ENCODE results near the gene TBC1D3B.
"Not testable (repeated sequence)": the region's sequence is repeated elsewhere in the genome, so short reads cannot be mapped to it uniquely, and the experiment has no call there.

TBC1D3B gene

DNA sequence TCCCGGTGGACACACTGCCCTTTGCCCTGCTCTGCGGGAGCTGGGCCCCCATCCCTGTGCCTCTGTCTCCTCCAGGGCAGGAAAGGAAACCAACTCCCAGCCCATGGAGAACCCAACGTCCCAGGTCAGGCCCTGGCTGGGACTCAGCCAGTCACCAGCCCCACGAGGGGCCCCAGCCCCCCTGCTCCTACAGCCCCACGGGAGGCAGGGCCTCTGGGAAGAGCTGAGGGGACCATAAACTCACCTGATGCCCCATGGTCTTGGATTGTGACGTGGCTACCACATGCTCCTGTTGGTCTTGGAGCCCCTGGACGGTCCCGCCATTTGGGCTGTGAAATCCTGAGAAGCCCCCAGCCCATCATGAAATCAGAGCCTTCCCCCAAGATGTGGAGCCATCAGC lies 7.6 kb downstream of the TBC1D3B start:
- DNase-seq: not testable (repeated sequence)

- no peak for DNase-seq
Measured at GRCh38 chr17:36153895-36154610, 22.4 kb downstream of the TBC1D3B start.

DNA sequence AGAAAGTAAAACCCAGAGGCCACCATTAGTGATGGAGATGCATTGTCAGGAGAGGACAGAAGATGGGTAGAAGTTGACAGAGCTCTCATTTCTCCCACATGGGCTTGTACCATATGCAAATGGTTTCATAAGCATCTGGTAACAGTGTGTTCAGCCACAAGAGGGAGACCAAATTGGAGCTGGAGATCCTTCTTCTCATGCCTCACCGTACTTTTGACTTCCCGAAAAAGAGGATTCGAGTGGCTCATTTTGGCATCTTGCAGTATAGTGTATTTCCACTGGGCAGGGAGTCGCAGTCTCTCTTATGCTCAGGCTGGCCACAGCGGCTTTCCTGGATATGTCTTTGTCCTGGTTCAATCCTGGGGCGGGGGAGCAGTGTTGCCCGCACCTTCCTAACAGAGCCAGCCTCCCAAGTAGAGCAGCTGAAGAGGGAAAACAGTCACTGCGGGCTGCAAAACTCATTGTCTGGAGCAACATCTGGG lies 23.8 kb downstream of the TBC1D3B start:
- no peak for DNase-seq

DNA sequence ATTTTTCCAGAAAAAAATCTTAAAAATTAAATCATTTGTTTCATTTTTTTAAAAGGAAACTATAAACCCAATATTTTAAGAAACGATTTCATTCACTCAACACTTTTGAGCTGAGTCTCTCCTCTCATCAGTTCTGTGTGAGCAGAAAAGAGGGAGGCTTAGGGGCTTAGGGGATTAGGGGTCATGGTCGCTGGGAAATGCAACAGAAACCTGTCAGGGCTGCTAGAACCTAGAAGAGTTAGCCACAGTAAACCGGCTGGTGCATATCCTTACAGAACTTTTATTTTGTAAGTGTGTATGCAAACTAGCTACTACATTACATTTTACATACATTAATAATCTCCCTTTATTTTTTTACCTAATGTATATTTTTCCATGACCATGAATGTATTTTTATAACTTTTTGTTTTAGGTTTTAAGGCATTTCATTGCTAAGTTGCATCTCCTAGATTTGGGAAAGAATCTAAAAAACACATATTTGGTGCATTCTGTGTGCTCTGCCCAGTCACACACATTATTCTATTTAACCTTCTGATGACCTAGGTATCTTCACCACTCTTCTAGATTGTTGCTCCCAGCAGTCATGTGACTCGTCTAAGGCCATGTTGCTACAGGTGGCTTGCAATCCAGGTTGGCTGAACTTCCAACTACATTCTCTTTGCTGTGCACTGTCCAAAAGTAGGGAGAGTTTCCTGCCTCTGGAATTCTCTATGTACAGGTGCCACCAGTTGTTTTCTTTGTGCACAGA lies 24.4 kb downstream of the TBC1D3B start:
- no peak for DNase-seq

DNA sequence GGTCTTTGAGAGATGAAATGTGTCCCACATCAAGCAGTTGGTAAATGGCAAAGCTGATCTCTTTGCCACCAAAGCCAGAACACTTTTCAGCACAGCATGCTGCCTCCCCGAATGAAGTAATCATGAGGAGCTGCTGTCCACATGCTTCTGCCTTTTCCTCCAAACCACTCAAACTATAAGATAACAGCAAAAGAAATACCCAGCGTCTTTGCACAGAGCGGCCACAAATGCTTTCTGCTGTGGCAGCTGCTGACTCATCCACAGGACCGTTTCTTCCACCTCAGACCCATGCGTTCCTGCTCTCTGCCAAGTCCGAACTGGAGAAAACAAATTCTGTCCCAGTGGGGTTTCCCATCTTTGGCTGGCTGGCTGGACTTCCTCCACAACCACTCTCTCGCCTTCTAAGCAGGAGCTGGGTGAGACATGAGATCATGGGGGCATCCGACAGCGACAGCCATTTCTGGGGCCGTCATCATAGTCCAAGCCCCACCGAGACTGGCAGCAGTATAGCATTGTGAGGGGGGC lies 27.1 kb downstream of the TBC1D3B start:
- no peak for DNase-seq

DNA sequence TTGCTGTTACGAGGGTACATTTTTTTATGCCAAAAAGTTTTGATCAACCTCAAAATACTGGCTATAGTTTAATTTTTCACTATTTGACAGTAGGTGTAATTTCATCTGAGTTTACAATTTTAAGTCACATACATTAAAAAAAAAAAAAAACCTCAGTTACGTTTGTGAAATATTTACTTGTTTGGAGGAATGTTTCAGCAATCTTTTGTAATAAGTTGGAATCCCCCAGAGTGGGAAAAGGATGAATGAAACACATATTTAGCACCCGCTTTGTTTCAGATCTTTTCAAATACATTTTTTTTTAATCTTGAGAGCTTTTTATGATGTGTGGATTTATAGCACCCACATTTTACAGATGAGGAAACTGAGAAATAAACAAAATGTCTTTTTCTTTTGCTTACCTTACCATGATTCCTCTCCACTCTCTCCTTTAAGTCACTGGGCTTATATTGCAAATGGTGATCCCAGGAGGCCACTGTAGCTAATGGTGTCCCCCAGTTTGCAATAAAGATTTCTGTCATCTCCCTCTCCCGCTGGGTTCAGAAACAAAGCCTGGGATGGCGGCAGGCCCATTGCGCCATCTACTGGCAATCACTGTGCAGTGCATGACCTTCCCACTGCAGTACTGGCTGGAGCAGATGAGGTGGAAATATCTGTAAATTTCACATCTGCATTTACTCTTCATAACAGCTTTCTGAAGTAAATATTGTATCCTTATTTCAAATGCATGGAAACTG lies 27.7 kb downstream of the TBC1D3B start:
- peak; percentile 75 for DNase-seq

DNA sequence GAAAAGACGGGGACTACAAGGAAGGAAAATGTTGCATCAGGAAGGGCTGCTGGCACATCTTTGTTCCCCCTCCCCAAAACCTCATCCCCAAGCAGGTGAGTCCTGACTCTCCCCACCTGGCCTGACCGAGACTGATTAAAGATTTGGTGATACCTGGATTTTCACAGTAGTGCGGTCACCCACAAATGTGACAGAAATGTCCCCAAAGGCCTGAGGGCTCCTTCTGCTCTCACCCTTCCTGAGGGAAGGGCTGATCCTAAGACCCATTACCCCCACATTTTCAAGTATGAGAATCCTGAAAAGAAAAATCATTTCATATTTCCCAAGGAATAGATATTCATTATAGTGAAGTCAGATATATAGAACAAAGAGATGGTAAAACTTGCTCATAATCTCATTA lies 28.8 kb downstream of the TBC1D3B start:
- DNase-seq: no peak

DNA sequence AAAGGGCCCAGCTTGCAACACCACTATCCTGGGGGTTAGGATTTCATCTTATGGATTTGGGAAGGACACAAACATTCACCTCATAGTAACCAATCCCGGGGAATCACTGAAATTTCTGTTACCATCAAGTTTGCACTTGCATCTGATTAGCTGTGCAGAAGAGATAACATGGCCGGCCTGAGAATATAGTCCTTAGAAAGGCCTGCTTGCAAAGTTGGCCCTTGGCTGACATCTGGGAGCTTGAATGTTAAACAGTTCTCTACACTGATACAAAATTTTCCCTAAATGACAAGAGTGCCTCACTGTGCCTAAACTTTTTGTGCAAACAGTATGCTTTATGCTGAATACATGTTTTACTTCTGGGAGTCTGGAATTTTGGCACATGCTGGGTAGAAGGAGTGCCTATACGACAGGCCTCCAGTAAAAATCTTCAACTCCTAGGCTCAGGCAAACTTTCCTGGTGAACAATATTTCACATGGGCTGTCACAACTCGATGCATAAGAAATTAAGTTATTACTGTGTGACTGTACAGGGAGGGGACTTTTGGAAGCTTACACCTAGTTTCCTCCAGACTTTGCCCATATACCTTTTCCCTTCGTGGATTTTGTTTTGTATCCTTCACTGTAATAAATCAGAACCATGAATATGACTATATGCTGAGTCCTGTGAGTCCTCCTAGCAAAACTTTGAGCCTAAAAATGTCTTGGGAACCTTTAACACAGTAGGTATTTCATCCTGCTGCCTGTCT lies 31.3 kb downstream of the TBC1D3B start:
- DNase-seq: no peak

GRCh38 chr17:36144014-36144413 lies 32.4 kb downstream of the TBC1D3B start:
- DNase-seq: no peak

- no peak for DNase-seq
Measured at GRCh38 chr17:36142806-36143205, 33.6 kb downstream of the TBC1D3B start.

- DNase-seq: no peak
Measured at GRCh38 chr17:36142235-36142634, 34.2 kb downstream of the TBC1D3B start.

DNA sequence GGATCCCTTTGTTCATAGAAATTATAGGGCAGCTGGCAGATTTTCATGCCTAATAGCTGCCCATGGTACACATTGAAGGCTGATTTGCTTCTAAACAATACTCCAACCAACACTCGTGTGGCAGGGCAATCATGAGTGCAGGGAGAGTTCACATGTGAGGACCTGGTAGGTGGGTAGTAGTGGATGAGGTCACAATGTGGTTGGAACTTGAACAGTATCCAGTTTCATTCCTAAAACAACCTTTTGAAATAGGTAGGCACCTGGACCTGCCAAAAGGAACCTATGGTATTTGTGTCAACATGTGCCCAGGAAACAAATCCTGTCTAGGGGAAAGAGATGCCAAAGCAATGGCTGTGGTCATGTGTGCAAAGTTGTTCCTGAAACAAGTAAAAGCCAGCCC lies 40.0 kb downstream of the TBC1D3B start:
- DNase-seq: no peak

- DNase-seq: no peak
Measured at GRCh38 chr17:36136036-36136435, 40.4 kb downstream of the TBC1D3B start.

GRCh38 chr17:36135465-36135864 lies 41.0 kb downstream of the TBC1D3B start:
- no peak for DNase-seq

DNA sequence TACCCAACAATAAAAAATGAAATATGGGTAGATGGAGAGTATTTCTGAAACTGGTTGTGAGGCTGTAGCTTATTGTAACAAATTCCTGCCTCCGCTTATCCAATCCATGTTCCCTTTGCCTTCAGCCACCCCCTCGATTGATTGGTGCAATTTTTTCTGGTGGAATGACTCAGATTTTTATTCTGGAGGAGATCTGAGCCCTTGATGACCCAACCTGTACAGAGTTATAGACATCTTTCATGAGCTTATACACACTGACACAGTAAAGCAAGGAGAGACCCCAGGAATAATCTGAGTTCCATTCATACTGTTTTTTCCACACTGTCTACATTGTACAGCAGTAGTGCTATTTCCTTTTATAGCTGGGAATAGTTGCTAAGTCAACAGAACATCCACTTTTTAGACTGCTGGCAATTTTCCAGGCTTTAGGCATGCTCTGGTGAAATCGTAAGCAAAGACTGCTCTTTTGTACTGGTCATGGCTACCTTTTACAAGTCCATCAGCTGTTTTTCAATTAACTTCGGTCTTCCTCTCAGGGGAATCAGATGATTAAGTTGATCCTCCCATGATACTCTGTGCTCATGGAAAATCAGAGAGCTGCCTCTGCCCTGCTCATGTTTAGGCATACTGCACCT lies 42.7 kb downstream of the TBC1D3B start:
- DNase-seq: no peak

DNA sequence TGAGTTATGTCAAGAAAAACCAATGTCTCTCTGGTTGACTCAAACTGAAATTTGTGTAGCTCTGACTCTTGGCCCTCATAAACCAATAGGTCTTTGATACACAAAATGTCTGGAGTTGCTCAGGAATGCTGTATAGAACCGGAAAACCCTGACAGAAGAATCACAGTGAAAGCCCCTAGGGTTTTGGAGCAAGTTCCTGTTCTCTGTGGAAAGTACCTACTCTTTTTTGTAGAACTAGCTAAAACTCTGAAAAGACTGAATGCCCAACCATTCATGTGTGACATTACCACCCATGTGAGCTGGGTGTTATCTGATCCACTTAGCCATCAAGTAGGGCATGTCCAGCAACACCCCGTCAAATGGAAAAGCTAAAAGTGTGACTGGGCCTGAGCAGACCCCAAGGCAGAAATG lies 44.0 kb downstream of the TBC1D3B start:
- DNase-seq: no peak

GRCh38 chr17:36131931-36132330 lies 44.5 kb downstream of the TBC1D3B start:
- no peak for DNase-seq

- no peak for DNase-seq
Measured at GRCh38 chr17:36131421-36131820, 45.0 kb downstream of the TBC1D3B start.

GRCh38 chr17:36130346-36130745 lies 46.1 kb downstream of the TBC1D3B start:
- no peak for DNase-seq

- no peak for DNase-seq
Measured at GRCh38 chr17:36129616-36130015, 46.8 kb downstream of the TBC1D3B start.

- no peak for DNase-seq
Measured at GRCh38 chr17:36128411-36128978, 47.9 kb downstream of the TBC1D3B start.

DNA sequence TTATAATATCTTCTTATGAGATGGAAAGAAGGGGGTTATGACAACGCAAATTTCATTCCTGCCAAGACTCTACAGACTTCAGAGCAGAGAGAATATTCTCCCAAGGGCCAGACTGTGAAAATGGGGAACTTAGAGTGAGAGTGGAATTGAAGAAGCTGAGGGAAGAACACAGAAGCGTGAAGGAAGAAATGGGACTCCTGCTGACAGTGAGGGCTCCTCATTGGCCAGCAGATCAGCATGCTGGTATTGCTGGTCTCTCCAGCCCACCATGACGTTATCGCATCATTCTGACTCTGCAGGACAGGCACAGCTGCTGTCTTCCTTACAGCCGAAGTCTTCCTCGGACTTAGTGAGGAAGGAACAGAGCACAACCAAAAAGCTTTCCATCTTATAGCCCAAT lies 48.5 kb downstream of the TBC1D3B start:
- DNase-seq: no peak

Data from CD4-positive, alpha-beta T cell treated with Interleukin-10 for 1 hour (primary cell).